SK-N-MC (cell line): ENCODE measurements around the gene DLG5.

Experiments used
- EZH2 ChIP-seq: fragments of 200-600 bp; sonication (generic); IDR thresholded peaks from one replicate; pipeline ENCODE4 v1.6.1; 2017; ENCODE audit warnings: antibody characterized with exemption
- POLR2AphosphoS5 ChIP-seq: IDR thresholded peaks from 2 replicates; pipeline ENCODE4 v1.6.1; 2012; ENCODE audit warnings: mild to moderate bottlenecking, low read depth, low read length, borderline replicate concordance

- TF ChIP-seq POLR2AphosphoS5 (no peak), EZH2 (no peak)
Measured at GRCh38 chr10:77941790-77942189, 15.2 kb upstream of the DLG5 start.
